ENCODE measurements around the gene GFI1B. TPM values are rescaled to one million over a fixed set of nuclear protein-coding genes. Genes with fewer than 3 reads are reported as not detected.

The GFI1B gene
- polyA plus RNA-seq, 2 of the 4 experiments (the other 2 are of a cell fraction): 0.09 TPM; not detected in 1

- no peaks in the 10 kb centered on the region for H3K9me3 ChIP-seq
- ChIA-PET CTCF (interaction anchor here (1.4 kb wide), 1 partner anchor 14 kb away, joined by 4 read pairs; no protein-coding TSS in a partner anchor), POLR2A (no interaction called here)
- H3K4me2 ChIP-seq: no peak overlapping the region
- WGBS (ENCODE audit: missing lambda C conversion rate): 56% methylated on average over 6 of the region's 6 CpGs
- TF ChIP-seq CBX2 (IDR thresholded peaks at IDR 0.05; ENCODE audit: borderline replicate concordance, low read depth) (no peak), FOXS1 (CRISPR knock-in tag; IDR thresholded peaks at IDR 0.05) (no peak), CHD4 (IDR thresholded peaks at IDR 0.05; ENCODE audit: borderline replicate concordance) (no peak), CHD2 (IDR thresholded peaks at IDR 0.05; ENCODE audit: low read length, partially characterized antibody) (no peak), NPAS2 (CRISPR knock-in tag; IDR thresholded peaks at IDR 0.05; ENCODE audit: borderline replicate concordance) (no peak), ZSCAN20 (CRISPR knock-in tag; IDR thresholded peaks at IDR 0.05) (no peak), HMGXB4 (CRISPR knock-in tag; IDR thresholded peaks at IDR 0.05; ENCODE audit: borderline replicate concordance) (no peak), ZC3H11A (IDR thresholded peaks at IDR 0.05) (no peak), ELK1 (IDR thresholded peaks at IDR 0.05; ENCODE audit: low read depth, low read length) (no peak), BCL3 (IDR thresholded peaks at IDR 0.05) (no peak), RAD21 (conservative IDR thresholded peaks at IDR 0.05 in 1 of 2, IDR thresholded peaks at IDR 0.05 in 1 of 2) (no peak), TP53 (CRISPR knock-in tag; IDR thresholded peaks at IDR 0.05) (no peak)
- TF ChIP-seq, protein P1, sequence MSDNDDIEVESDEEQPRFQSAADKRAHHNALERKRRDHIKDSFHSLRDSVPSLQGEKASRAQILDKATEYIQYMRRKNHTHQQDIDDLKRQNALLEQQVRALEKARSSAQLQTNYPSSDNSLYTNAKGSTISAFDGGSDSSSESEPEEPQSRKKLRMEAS (IDR thresholded peaks at IDR 0.05): no peak
- DNase-seq (ENCODE audit: low read depth in 1 of 2, low spot score in 1 of 2): no peak
- no peak overlapping the region for H3K27ac ChIP-seq
- H3K4me1 ChIP-seq: no peaks in the 10 kb centered on the region
- no peak for ATAC-seq
- FAIRE-seq: no peak
- no peak overlapping the region for H3K4me3 ChIP-seq
Observed at GRCh38 chr9:132961002-132961401, 17.5 kb upstream of the GFI1B start.

DNA sequence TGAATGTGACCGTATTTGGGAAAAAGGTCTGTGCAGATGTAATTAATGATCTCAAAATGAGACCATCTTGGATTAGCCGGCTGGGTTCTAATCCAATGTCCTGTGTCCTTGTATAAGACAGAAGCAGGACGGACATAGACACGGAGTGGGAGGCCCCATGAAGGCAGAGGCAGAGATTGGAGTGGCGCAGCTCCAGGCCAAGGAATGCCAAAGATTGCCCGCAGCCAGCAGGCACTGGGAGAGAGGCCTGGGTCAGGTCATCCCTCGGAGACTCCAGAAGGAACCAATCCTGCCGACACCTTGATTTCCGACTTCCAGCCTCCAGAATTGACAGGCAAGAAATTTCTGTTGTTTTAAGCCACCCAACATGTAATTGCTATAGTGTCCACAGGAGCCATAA lies 13.0 kb upstream of the GFI1B start:
- no peak for FAIRE-seq
- no peaks in the 10 kb centered on the region for H3K9me3 ChIP-seq
- DNase-seq (ENCODE audit: low read depth in 1 of 2, low spot score in 1 of 2): no peak
- ATAC-seq: no peak
- no peak overlapping the region for H3K4me2 ChIP-seq
- H3K27ac ChIP-seq: no peak overlapping the region
- TF ChIP-seq, protein P2, sequence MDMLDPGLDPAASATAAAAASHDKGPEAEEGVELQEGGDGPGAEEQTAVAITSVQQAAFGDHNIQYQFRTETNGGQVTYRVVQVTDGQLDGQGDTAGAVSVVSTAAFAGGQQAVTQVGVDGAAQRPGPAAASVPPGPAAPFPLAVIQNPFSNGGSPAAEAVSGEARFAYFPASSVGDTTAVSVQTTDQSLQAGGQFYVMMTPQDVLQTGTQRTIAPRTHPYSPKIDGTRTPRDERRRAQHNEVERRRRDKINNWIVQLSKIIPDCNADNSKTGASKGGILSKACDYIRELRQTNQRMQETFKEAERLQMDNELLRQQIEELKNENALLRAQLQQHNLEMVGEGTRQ (IDR thresholded peaks at IDR 0.05): no peak
- TF ChIP-seq KDM5A (IDR thresholded peaks at IDR 0.05): no peak
- no peak for TF ChIP-seq TP53 (CRISPR knock-in tag; IDR thresholded peaks at IDR 0.05)
- TF ChIP-seq, protein P3, sequence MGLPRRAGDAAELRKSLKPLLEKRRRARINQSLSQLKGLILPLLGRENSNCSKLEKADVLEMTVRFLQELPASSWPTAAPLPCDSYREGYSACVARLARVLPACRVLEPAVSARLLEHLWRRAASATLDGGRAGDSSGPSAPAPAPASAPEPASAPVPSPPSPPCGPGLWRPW (IDR thresholded peaks at IDR 0.05): no peak
- no peak for TF ChIP-seq RCOR1 (IDR thresholded peaks at IDR 0.05; ENCODE audit: low read depth, low read length)
- no peak for TF ChIP-seq JUN (IDR thresholded peaks at IDR 0.05)
- no peak for TF ChIP-seq FOSB (CRISPR knock-in tag; IDR thresholded peaks at IDR 0.05)
- no peak for TF ChIP-seq ELK1 (IDR thresholded peaks at IDR 0.05; ENCODE audit: low read depth, low read length)
- POLR2A ChIA-PET: no interaction called here
- WGBS (ENCODE audit: missing lambda C conversion rate): 64% methylated on average over 9 of the region's 9 CpGs
- H3K4me3 ChIP-seq: no peak overlapping the region
- no peaks in the 10 kb centered on the region for H3K4me1 ChIP-seq
- CTCF ChIA-PET: interaction anchor here (1.2 kb wide), 1 partner anchor 12 kb away, joined by 6 read pairs; the partner anchor contains the start of gene GFI1B
